ENCODE measurements around the gene ZEB1.

DNA sequence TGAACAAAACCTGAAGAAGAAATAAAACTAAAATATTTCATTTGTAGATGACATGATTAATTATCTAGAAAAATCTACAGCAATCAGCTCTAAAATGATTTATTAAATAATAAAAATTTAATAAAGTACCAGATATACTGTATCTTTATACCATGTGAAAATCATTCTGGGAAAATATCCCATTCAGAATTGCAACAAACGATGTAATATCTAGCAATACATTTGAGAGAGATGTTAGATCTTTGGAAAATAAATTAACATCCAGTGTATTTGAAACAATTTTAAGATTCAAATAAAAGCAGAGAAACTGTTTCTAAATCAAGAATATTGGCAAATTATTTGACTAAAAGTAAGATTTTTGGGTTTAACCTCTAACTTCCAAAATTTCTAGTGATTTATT lies 62.2 kb downstream of the ZEB1 start:
- TF ChIP-seq, protein P1, sequence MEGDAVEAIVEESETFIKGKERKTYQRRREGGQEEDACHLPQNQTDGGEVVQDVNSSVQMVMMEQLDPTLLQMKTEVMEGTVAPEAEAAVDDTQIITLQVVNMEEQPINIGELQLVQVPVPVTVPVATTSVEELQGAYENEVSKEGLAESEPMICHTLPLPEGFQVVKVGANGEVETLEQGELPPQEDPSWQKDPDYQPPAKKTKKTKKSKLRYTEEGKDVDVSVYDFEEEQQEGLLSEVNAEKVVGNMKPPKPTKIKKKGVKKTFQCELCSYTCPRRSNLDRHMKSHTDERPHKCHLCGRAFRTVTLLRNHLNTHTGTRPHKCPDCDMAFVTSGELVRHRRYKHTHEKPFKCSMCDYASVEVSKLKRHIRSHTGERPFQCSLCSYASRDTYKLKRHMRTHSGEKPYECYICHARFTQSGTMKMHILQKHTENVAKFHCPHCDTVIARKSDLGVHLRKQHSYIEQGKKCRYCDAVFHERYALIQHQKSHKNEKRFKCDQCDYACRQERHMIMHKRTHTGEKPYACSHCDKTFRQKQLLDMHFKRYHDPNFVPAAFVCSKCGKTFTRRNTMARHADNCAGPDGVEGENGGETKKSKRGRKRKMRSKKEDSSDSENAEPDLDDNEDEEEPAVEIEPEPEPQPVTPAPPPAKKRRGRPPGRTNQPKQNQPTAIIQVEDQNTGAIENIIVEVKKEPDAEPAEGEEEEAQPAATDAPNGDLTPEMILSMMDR (IDR thresholded peaks at IDR 0.05), result no peak
- TF ChIP-seq POLR2A (IDR thresholded peaks at IDR 0.05) (no peak), POLR2AphosphoS5 (IDR thresholded peaks at IDR 0.05; ENCODE audit: insufficient read depth in 1 of 2, low read depth in 1 of 2) (no peak)

Measured in vagina (tissue), 2 donors.